ENCODE results near the gene SERGEF.

SERGEF gene

GRCh38 chr11:17960091-17960490 is 52.8 kb downstream of the SERGEF start:
- DNase-seq: no peak
- intact Hi-C loops (cut with DNase I): no loop called here

- intact Hi-C loops (cut with DNase I): no loop called here
- DNase-seq: no peak
These were observed 54.4 kb downstream of the SERGEF start for GRCh38 chr11:17958446-17958845.

GRCh38 chr11:17954395-17955252 is 58.2 kb downstream of the SERGEF start:
- intact Hi-C loops (cut with DNase I): no loop called here
- peak in 5 of 10 donors; percentile 20 to 86 (median 41) for DNase-seq

- DNase-seq: no peak
- intact Hi-C loops (cut with DNase I): no loop called here
These were observed 60.4 kb downstream of the SERGEF start for GRCh38 chr11:17952487-17952886.

- intact Hi-C loops (cut with DNase I): no loop called here
These were observed 61.0 kb downstream of the SERGEF start for GRCh38 chr11:17951685-17952388.

GRCh38 chr11:17950644-17951043 is 62.2 kb downstream of the SERGEF start:
- intact Hi-C loops (cut with DNase I): no loop called here
- DNase-seq: no peak

More at GRCh38 chr11:17951685-17952388, 61.0 kb downstream of the SERGEF start:
- no peak for DNase-seq

GRCh38 chr11:17948296-17948695 is 64.6 kb downstream of the SERGEF start:
- DNase-seq: no peak
- intact Hi-C loops (cut with DNase I): no loop called here

GRCh38 chr11:17939542-17939941 is 73.3 kb downstream of the SERGEF start:
- intact Hi-C loops (cut with DNase I): no loop called here
- no peak for DNase-seq

- intact Hi-C loops (cut with DNase I): no loop called here
- DNase-seq: no peak
These were observed 76.1 kb downstream of the SERGEF start for GRCh38 chr11:17936790-17937189.

GRCh38 chr11:17934194-17934593 is 78.7 kb downstream of the SERGEF start:
- no peak for DNase-seq
- intact Hi-C loops (cut with DNase I): no loop called here

- DNase-seq: no peak
- intact Hi-C loops (cut with DNase I): no loop called here
These were observed 79.1 kb downstream of the SERGEF start for GRCh38 chr11:17933708-17934107.

GRCh38 chr11:17932472-17932871 is 80.4 kb downstream of the SERGEF start:
- no peak for DNase-seq
- intact Hi-C loops (cut with DNase I): no loop called here

GRCh38 chr11:17931595-17931994 is 81.3 kb downstream of the SERGEF start:
- intact Hi-C loops (cut with DNase I): no loop called here
- DNase-seq: no peak

- intact Hi-C loops (cut with DNase I): no loop called here
- DNase-seq: no peak
These were observed 82.2 kb downstream of the SERGEF start for GRCh38 chr11:17930544-17931125.

GRCh38 chr11:17929171-17929570 is 83.7 kb downstream of the SERGEF start:
- no peak for DNase-seq

GRCh38 chr11:17927681-17928343 is 85.0 kb downstream of the SERGEF start:
- DNase-seq: no peak
- intact Hi-C loops (cut with DNase I): no loop called here

More at GRCh38 chr11:17929171-17929570, 83.7 kb downstream of the SERGEF start:
- intact Hi-C loops (cut with DNase I): no loop called here

- DNase-seq: no peak
- intact Hi-C loops (cut with DNase I): no loop called here
These were observed 85.8 kb downstream of the SERGEF start for GRCh38 chr11:17927041-17927440.

GRCh38 chr11:17924713-17925112 is 88.1 kb downstream of the SERGEF start:
- no peak for DNase-seq
- intact Hi-C loops (cut with DNase I): no loop called here

- peak in 3 of 10 donors; percentile 10 to 88 (median 70) for DNase-seq
- intact Hi-C loops (cut with DNase I): no loop called here
These were observed 89.6 kb downstream of the SERGEF start for GRCh38 chr11:17923217-17923616.

GRCh38 chr11:17922416-17922788 is 90.4 kb downstream of the SERGEF start:
- DNase-seq: no peak
- intact Hi-C loops (cut with DNase I): no loop called here

Measured in posterior cingulate gyrus (tissue), 11 donors.